Activated CD8-positive, alpha-beta memory T cell treated with anti-CD3 and anti-CD28 coated beads, Interleukin-2, amount 10 ng/mL, durations not matched to agents 7 days and 5 days (primary cell): Measurements from ENCODE around the gene CFAP20. TPM values are rescaled to one million over a fixed set of nuclear protein-coding genes. Genes with fewer than 3 reads are reported as not detected.
"Not testable (repeated sequence)": the region's sequence is repeated elsewhere in the genome, so short reads cannot be mapped to it uniquely, and the experiment has no call there.

Experiments
- ATAC-seq: fragments of 150-1000 bp; cut with Tn5 transposase; one replicate; pipeline ENCODE4 v1.10.0; 2021; ENCODE audit warnings: moderate library complexity
- CTCF ChIA-PET: fragments of 350-600 bp; sonication (Branson Sonifier 250); formaldehyde crosslinking; loops from one replicate; lab custom pipeline; 2021; ENCODE audit warnings: antibody characterized with exemption; lab: Charles Lee
- DNase-seq: peaks from one replicate; pipeline ENCODE4 v3.0.0-alpha.2; 2020
- H3K27ac Mint-ChIP-seq: one replicate; pipeline ENCODE4 v1.8.0; 2021; ENCODE audit warnings: mild to moderate bottlenecking, mixed read lengths
- H3K27me3 Mint-ChIP-seq: one replicate; pipeline ENCODE4 v1.8.0; 2021; ENCODE audit warnings: mixed read lengths
- H3K36me3 Mint-ChIP-seq: one replicate; pipeline ENCODE4 v1.8.0; 2021; ENCODE audit warnings: mild to moderate bottlenecking, mixed read lengths
- H3K4me1 Mint-ChIP-seq: one replicate; pipeline ENCODE4 v1.8.0; 2021; ENCODE audit warnings: mixed read lengths
- H3K4me3 Mint-ChIP-seq: one replicate; pipeline ENCODE4 v1.8.0; 2021; ENCODE audit warnings: mild to moderate bottlenecking, moderate library complexity, mixed read lengths
- H3K9me3 Mint-ChIP-seq: one replicate; pipeline ENCODE4 v1.8.0; 2022; ENCODE audit warnings: low read depth, mixed read lengths
- total RNA-seq, 2 experiments: library from RNA; stranded (reverse); gene quantifications; one replicate each; pipeline ENCODE4 v1.2.3, GENCODE V29; 2021

CFAP20 gene
- total RNA-seq, 2 experiments from 2014 or later: 35.1 to 40.2 TPM

- CTCF ChIA-PET: no interaction called here
- no peaks in the 10 kb centered on the region for H3K36me3 Mint-ChIP-seq
- no peaks in the 10 kb centered on the region for H3K4me1 Mint-ChIP-seq
- no peak for ATAC-seq
- no peaks in the 10 kb centered on the region for H3K9me3 Mint-ChIP-seq
- no peak overlapping the region for H3K27ac Mint-ChIP-seq
- no peak overlapping the region for H3K4me3 Mint-ChIP-seq
- no peak for DNase-seq
- H3K27me3 Mint-ChIP-seq: no peaks in the 10 kb centered on the region
Observed at GRCh38 chr16:58086381-58087208, 42.6 kb downstream of the CFAP20 start.

GRCh38 chr16:58085584-58086251 lies 43.5 kb downstream of the CFAP20 start:
- CTCF ChIA-PET: no interaction called here
- Mint-ChIP-seq H3K27me3 (no peaks in the 10 kb centered on the region), H3K9me3 (no peaks in the 10 kb centered on the region), H3K4me1 (no peaks in the 10 kb centered on the region), H3K4me3 (no peak overlapping the region), H3K27ac (no peak overlapping the region), H3K36me3 (no peaks in the 10 kb centered on the region)
- ATAC-seq (no peak), DNase-seq (no peak)

- DNase-seq (no peak), ATAC-seq (no peak)
- H3K9me3 Mint-ChIP-seq: no peaks in the 10 kb centered on the region
- no peaks in the 10 kb centered on the region for H3K27me3 Mint-ChIP-seq
- no peak overlapping the region for H3K27ac Mint-ChIP-seq
- no peaks in the 10 kb centered on the region for H3K36me3 Mint-ChIP-seq
- CTCF ChIA-PET: no interaction called here
- no peaks in the 10 kb centered on the region for H3K4me1 Mint-ChIP-seq
- H3K4me3 Mint-ChIP-seq: no peak overlapping the region
Observed at GRCh38 chr16:58085171-58085570, 44.0 kb downstream of the CFAP20 start.

GRCh38 chr16:58084635-58085034 lies 44.5 kb downstream of the CFAP20 start:
- ATAC-seq (no peak), DNase-seq (no peak)
- CTCF ChIA-PET: interaction anchor here (1.0 kb wide), 1 partner anchor 13 kb away, joined by 3 read pairs; no protein-coding TSS in a partner anchor
- Mint-ChIP-seq H3K27me3 (no peaks in the 10 kb centered on the region), H3K36me3 (no peaks in the 10 kb centered on the region), H3K9me3 (no peaks in the 10 kb centered on the region), H3K4me3 (no peak overlapping the region), H3K27ac (no peak overlapping the region), H3K4me1 (no peaks in the 10 kb centered on the region)

DNA sequence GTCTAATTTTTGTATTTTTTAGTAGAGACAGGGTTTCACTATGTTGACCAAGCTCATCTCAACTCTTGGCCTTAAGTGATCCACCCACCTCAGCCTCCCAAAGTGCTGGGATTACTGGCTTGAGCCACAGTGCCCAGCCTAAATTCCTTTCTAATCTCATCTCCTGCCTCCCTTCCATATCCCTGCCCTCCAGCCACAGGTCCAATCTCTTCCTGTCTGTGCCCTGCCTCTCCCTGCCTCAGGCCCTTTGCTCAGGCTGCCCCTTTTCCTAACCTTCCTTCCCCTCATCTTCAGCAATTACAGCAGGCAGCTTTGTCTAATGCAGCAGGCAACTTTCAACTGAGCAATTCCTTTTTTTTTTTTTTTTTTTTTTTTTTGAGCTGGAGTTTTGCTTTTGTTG lies 46.8 kb downstream of the CFAP20 start:
- Mint-ChIP-seq H3K36me3 (no peaks in the 10 kb centered on the region), H3K27ac (no peak overlapping the region), H3K9me3 (no peaks in the 10 kb centered on the region), H3K4me1 (no peaks in the 10 kb centered on the region), H3K27me3 (no peaks in the 10 kb centered on the region), H3K4me3 (no peak overlapping the region)
- CTCF ChIA-PET: no interaction called here
- ATAC-seq (no peak), DNase-seq (no peak)

DNA sequence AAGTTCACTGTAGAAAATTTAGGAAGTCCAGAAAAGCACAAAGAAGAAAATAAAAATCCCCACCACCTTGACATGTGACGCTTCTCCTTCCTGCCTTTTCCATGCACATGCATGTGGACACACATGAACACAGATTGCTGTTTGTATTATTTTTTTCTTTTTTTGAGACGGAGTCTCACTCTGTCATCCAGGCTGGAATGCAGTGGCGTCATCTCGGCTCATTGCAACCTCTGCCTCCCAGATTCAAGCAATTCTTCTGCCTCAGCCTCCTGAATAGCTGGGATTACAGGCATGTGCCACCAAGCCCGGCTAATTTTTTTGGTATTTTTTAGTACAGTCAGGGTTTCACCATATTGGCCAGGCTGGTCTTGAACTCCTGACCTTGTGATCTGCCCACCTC lies 48.5 kb downstream of the CFAP20 start:
- DNase-seq, H3K27ac Mint-ChIP-seq, CTCF ChIA-PET: not testable (repeated sequence)

GRCh38 chr16:58077796-58078195 lies 51.4 kb downstream of the CFAP20 start:
- no peak overlapping the region for H3K4me3 Mint-ChIP-seq
- no peak for DNase-seq
- H3K27me3 Mint-ChIP-seq: no peaks in the 10 kb centered on the region
- no peak for ATAC-seq
- CTCF ChIA-PET: no interaction called here
- H3K4me1 Mint-ChIP-seq: no peaks in the 10 kb centered on the region
- no peak overlapping the region for H3K27ac Mint-ChIP-seq
- no peaks in the 10 kb centered on the region for H3K36me3 Mint-ChIP-seq
- H3K9me3 Mint-ChIP-seq: no peaks in the 10 kb centered on the region

More for the DNA sequence above, 48.5 kb downstream of the CFAP20 start:
- H3K4me1 Mint-ChIP-seq, H3K27me3 Mint-ChIP-seq, H3K9me3 Mint-ChIP-seq, H3K4me3 Mint-ChIP-seq, ATAC-seq, H3K36me3 Mint-ChIP-seq: not testable (repeated sequence)

DNA sequence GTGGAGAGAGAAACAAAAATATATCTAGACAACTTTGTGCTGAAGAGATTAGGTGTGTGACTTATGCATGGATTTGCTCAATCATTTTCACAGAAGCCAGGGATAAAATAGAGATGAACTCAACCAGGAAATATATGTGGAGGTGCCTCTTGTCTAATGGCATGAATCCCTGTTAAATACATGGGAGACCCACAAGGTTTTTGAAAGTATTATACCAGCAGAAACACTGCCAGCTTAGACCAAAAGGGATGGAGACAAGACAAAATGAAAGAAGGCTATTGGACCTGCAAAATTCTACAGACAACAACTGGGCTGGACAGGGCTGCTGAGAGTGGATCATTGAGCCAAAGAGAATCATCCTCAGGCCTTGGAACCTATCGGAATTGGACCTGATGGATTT lies 52.7 kb downstream of the CFAP20 start:
- H3K4me3 Mint-ChIP-seq: no peak overlapping the region
- no peaks in the 10 kb centered on the region for H3K4me1 Mint-ChIP-seq
- peaks cover 5% of the 10 kb centered on the region for H3K9me3 Mint-ChIP-seq
- no peak overlapping the region for H3K27ac Mint-ChIP-seq
- H3K36me3 Mint-ChIP-seq: no peaks in the 10 kb centered on the region
- CTCF ChIA-PET: no interaction called here
- no peak for ATAC-seq
- DNase-seq: no peak
- H3K27me3 Mint-ChIP-seq: no peaks in the 10 kb centered on the region

DNA sequence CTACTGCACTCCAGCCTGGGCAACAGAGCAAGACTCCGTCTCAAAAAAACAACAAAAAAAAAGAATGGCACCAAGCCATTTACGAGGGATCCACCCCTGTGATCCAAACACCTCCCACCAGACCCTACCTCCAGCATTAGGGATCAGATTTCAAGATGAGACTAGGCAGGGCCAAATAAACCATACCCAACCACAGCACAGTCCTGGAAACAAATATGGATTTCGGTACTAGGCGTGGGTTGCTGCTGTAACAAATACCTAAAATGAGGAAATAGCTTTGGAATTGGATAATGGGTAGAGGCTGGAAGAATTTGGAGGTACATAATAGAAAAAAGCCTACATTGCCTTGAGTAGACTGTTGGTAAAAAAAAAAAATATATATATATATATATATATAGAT lies 54.5 kb downstream of the CFAP20 start:
- Mint-ChIP-seq H3K4me3 (no peak overlapping the region), H3K27ac (no peak overlapping the region), H3K27me3 (no peaks in the 10 kb centered on the region), H3K36me3 (no peaks in the 10 kb centered on the region), H3K4me1 (no peaks in the 10 kb centered on the region), H3K9me3 (peaks cover 5% of the 10 kb centered on the region)
- CTCF ChIA-PET: no interaction called here
- no peak for DNase-seq
- no peak for ATAC-seq

DNA sequence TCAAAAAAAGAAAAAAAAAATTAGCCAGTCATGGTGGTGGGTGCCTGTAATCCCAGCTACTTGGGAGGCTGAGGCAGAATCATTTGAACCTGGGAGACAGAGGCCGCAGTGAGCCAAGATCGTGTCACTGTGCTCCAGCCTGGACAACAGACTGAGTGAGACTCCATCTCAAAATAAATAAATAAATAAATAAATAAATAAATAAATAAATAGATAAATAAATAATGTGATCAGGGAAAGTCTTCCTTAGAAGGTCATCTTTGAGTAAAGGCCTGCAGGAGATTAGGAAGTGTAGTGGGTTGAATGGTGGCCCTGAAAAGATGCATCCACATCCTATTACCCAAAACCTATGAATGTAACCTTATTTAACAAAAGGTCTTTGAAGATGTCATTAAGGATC lies 56.1 kb downstream of the CFAP20 start:
- ATAC-seq, H3K4me3 Mint-ChIP-seq: not testable (repeated sequence)

GRCh38 chr16:58072134-58072533 lies 57.0 kb downstream of the CFAP20 start:
- ATAC-seq, CTCF ChIA-PET, H3K27ac Mint-ChIP-seq, DNase-seq, H3K4me1 Mint-ChIP-seq, H3K27me3 Mint-ChIP-seq, H3K9me3 Mint-ChIP-seq, H3K36me3 Mint-ChIP-seq, H3K4me3 Mint-ChIP-seq: not testable (repeated sequence)

More for the DNA sequence above, 56.1 kb downstream of the CFAP20 start:
- H3K4me1 Mint-ChIP-seq, CTCF ChIA-PET, H3K27me3 Mint-ChIP-seq, H3K36me3 Mint-ChIP-seq, H3K27ac Mint-ChIP-seq, H3K9me3 Mint-ChIP-seq, DNase-seq: not testable (repeated sequence)

GRCh38 chr16:58070585-58070984 lies 58.6 kb downstream of the CFAP20 start:
- no peak overlapping the region for H3K4me3 Mint-ChIP-seq
- no peak overlapping the region for H3K27ac Mint-ChIP-seq
- CTCF ChIA-PET: no interaction called here
- H3K27me3 Mint-ChIP-seq: no peaks in the 10 kb centered on the region
- H3K9me3 Mint-ChIP-seq: peaks cover 5% of the 10 kb centered on the region
- H3K4me1 Mint-ChIP-seq: no peaks in the 10 kb centered on the region
- DNase-seq (no peak), ATAC-seq (no peak)
- H3K36me3 Mint-ChIP-seq: no peaks in the 10 kb centered on the region
